Kidney (tissue), 14 donors: Measurements from ENCODE around the gene CSNK1G3. TPM values are rescaled to one million over a fixed set of nuclear protein-coding genes. Genes with fewer than 3 reads are reported as not detected.

Source experiments
- DNase-seq, 5 donors: peaks; one replicate each; pipeline ENCODE4 v3.0.0-alpha.2; 2013 to 2020
- FAIRE-seq: peaks from 2 replicates; lab custom pipeline; 2012; peaks lifted over from hg19 to GRCh38; lab: Jason Lieb, UNC
- H3K27ac ChIP-seq, 2 donors: one replicate each; pipeline ENCODE4 v1.7.0; 2013; ENCODE audit warnings: low read depth in 2 of 2, low read length in 2 of 2, inconsistent platforms in 1 of 2
- H3K27me3 ChIP-seq: one replicate; pipeline ENCODE4 v1.7.1; 2013; ENCODE audit warnings: low read length, inconsistent platforms; ENCODE audit not compliant: control insufficient read depth, insufficient read depth
- H3K36me3 ChIP-seq, 3 donors: one replicate each; pipeline versions ENCODE4 v1.7.0 to v1.7.1; 2013; ENCODE audit warnings: low read length in 3 of 3, control low read depth in 1 of 3, inconsistent platforms in 1 of 3; ENCODE audit not compliant: insufficient read depth in 3 of 3, control insufficient read depth in 2 of 3
- H3K4me1 ChIP-seq, 3 donors: one replicate each; pipeline versions ENCODE4 v1.7.0 to v1.7.1; 2013; ENCODE audit warnings: low read length in 3 of 3, inconsistent platforms in 1 of 3, low read depth in 1 of 3; ENCODE audit not compliant: control insufficient read depth in 2 of 3, insufficient read depth in 2 of 3
- H3K4me3 ChIP-seq, 3 donors: one replicate each; pipeline versions ENCODE4 v1.7.0 to v1.8.1; 2013; ENCODE audit warnings: low read length in 3 of 3, control low read depth in 1 of 3, inconsistent platforms in 1 of 3
- H3K9ac ChIP-seq, 3 donors: one replicate each; pipeline versions ENCODE4 v1.7.0 to v1.7.1; 2013; ENCODE audit warnings: low read length in 3 of 3, control low read depth in 1 of 3, inconsistent platforms in 1 of 3
- H3K9me3 ChIP-seq, 3 donors: one replicate each; pipeline versions ENCODE4 v1.7.0 to v1.7.1; 2013; ENCODE audit warnings: low read length in 3 of 3, control low read depth in 1 of 3, inconsistent platforms in 1 of 3; ENCODE audit not compliant: control insufficient read depth in 2 of 3, insufficient read depth in 1 of 3
- CTCF ChIP-seq: IDR thresholded peaks from 3 replicates; pipeline ENCODE4 v1.5.1; 2012; ENCODE audit warnings: mild to moderate bottlenecking, moderate library complexity, borderline replicate concordance; ENCODE audit not compliant: insufficient read depth; ENCODE audit errors: extremely low read depth
- intact Hi-C: fragments of 100-400 bp; cut with DNase I; formaldehyde crosslinking; loops from one replicate; pipeline ENCODE4 v1.11.1; 2022
- polyA plus RNA-seq: library from polyadenylated mRNA; stranded (reverse); fragments of 350-450 nt; fragmentation: Illumina TruSeq; extraction: RNeasy Lipid Tissue Mini Kit (QIAGEN cat#74804); gene quantifications from one replicate; pipeline ENCODE4 v1.2.3, GENCODE V29; 2014; ENCODE audit warnings: low read depth, low replicate concordance; ENCODE audit not compliant: insufficient read depth
- total RNA-seq: library from RNA; stranded (reverse); fragmentation: NEBNext Ultra II Directional; extraction: Animal tissue kit (Norgen Biotek cat#: 25700); gene quantifications from one replicate; pipeline ENCODE4 v1.2.1, GENCODE V29; 2021
- donor health status: control.
- donor health status: control.
- donor health status: control.
- donor health status: control.
- donor health status: control.
- donor health status: DM: yes; HTN: yes; CAD: no.
- donor health status: Normal renal cell carcinoma (clear cell type).

CSNK1G3 gene
- total and polyA plus RNA-seq, 2 donors from 2014 or later = 8.1 to 39.1 TPM

- no peak for TF ChIP-seq CTCF
- no peak for DNase-seq
Measured at GRCh38 chr5:123610209-123610608, 98.2 kb downstream of the CSNK1G3 start.

DNA sequence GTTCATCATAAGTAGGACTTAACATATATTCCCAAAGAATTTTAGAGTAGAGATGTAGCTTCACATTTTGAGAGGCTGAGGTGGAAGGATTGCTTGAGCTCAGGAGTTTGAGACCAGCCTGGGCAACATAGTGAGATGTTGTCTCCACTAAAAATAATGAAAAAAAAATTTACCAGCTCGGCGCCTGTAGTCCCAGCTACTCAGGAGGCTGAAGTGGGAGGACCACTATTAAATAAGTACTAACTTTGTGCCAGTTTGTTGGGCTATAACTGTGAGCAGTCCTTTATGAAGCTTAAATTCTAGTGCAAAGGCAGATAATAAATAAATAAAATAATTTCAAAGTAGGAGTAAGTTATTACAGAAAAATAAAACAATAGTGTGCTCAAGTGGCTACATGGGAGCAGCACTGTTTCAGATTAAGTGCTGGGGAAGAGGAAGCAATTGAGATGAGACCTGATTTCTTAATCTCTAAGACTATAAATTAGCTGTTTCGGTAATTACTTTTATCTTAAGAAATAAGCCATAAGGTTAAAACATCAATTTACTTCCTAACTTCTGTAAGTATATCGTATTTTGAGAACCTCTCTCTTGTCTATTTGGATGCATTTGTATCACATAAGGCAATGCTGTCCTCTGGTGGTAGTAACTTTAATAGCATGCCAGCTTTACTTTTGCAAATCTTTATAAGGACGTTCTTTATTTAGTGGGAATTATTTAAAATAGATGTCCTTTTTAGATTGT is 98.9 kb downstream of the CSNK1G3 start:
- peak; percentile 87 for FAIRE-seq

More at GRCh38 chr5:123610209-123610608, 98.2 kb downstream of the CSNK1G3 start:
- Histone ChIP-seq H3K27me3 (no peaks in the 10 kb centered on the region), H3K4me1 (no peaks in the 10 kb centered on the region), H3K27ac (no peak overlapping the region), H3K9me3 (no peaks in the 10 kb centered on the region), H3K36me3 (peaks cover 0 to 12% (median 4%) of the 10 kb centered on the region in 3 donors), H3K4me3 (no peak overlapping the region), H3K9ac (no peak overlapping the region)
- intact Hi-C loops = no loop called here
- no peak for FAIRE-seq

DNA sequence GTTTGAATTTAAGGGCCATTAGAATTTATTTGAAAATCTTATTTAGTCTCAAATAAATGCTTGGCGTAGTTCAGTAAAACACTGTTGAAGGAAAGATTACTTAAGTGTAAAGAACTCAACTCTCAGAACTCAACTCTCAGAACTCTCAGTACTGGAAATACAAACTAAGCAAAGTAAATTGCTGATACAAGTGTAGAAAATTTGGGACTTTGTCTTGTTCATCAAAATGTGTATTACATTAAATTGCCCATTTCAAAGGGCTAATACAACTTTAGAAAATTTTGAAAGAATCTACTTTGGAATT is 99.4 kb downstream of the CSNK1G3 start:
- H3K9me3 ChIP-seq = no peaks in the 10 kb centered on the region
- H3K27ac ChIP-seq = no peak overlapping the region
- H3K36me3 ChIP-seq = peaks cover 0 to 12% (median 4%) of the 10 kb centered on the region in 3 donors
- DNase-seq (no peak), FAIRE-seq (no peak)
- intact Hi-C loops = no loop called here
- H3K4me1 ChIP-seq = no peaks in the 10 kb centered on the region
- H3K27me3 ChIP-seq = no peaks in the 10 kb centered on the region
- TF ChIP-seq CTCF = no peak
- H3K4me3 ChIP-seq = no peak overlapping the region
- H3K9ac ChIP-seq = no peak overlapping the region

More for the DNA sequence above, 98.9 kb downstream of the CSNK1G3 start:
- TF ChIP-seq CTCF = peak; percentile 92
- Histone ChIP-seq H3K9ac (no peak overlapping the region), H3K9me3 (no peaks in the 10 kb centered on the region), H3K4me3 (no peak overlapping the region), H3K4me1 (no peaks in the 10 kb centered on the region), H3K27ac (no peak overlapping the region), H3K27me3 (no peaks in the 10 kb centered on the region), H3K36me3 (peaks cover 0 to 12% (median 4%) of the 10 kb centered on the region in 3 donors)
- peak in 3 of 5 donors; percentile 10 to 78 (median 77) for DNase-seq
- intact Hi-C loops = no loop called here

- no peak for FAIRE-seq
- TF ChIP-seq CTCF = no peak
Measured at GRCh38 chr5:123617561-123617960, 105.6 kb downstream of the CSNK1G3 start.

More at GRCh38 chr5:123617561-123617960, 105.6 kb downstream of the CSNK1G3 start:
- H3K4me1 ChIP-seq = no peaks in the 10 kb centered on the region
- DNase-seq = no peak
- no peak overlapping the region for H3K9ac ChIP-seq
- no peaks in the 10 kb centered on the region for H3K9me3 ChIP-seq
- intact Hi-C loops = no loop called here
- H3K27me3 ChIP-seq = no peaks in the 10 kb centered on the region
- H3K36me3 ChIP-seq = peaks cover 0 to 8% (median 4%) of the 10 kb centered on the region in 3 donors
- no peak overlapping the region for H3K4me3 ChIP-seq
- no peak overlapping the region for H3K27ac ChIP-seq
